HepG2 (cell line): ENCODE data around the gene CENPO.

Experiments used
- ETV5 ChIP-seq: IDR thresholded peaks from 2 replicates; pipeline ENCODE4 v1.6.1; 2018; ENCODE audit warnings: missing biosample characterization, missing genetic modification reagents, inconsistent platforms, borderline replicate concordance
- KDM5A ChIP-seq: fragments of 200-600 bp; sonication (generic); IDR thresholded peaks from 2 replicates; pipeline ENCODE4 v1.7.0; 2018; ENCODE audit warnings: antibody characterized with exemption, mild to moderate bottlenecking, low read length, borderline replicate concordance
- NFIC ChIP-seq: IDR thresholded peaks from 2 replicates; pipeline ENCODE4 v1.6.1; 2012; ENCODE audit warnings: mild to moderate bottlenecking, low read length, inconsistent platforms
- USF2 ChIP-seq, 2 experiments: sonication (generic) in 1 of 2; formaldehyde crosslinking in 1 of 2; IDR thresholded peaks; 2 replicates each; pipeline versions ENCODE4 v1.5.1 to v1.6.1; 2011 to 2020; ENCODE audit warnings: borderline replicate concordance in 1 of 2, low read depth in 1 of 2, low read length in 1 of 2, mild to moderate bottlenecking in 1 of 2, missing genetic modification reagents in 1 of 2, moderate library complexity in 1 of 2
- TF ChIP-seq, protein P1 (sequence below): conservative IDR thresholded peaks from 2 replicates; pipeline ENCODE4 v1.6.1; 2018; ENCODE audit warnings: missing genetic modification reagents

- TF ChIP-seq KDM5A (no peak), NFIC (no peak), ETV5 (CRISPR knock-in tag) (no peak), USF2 (IDR thresholded peaks at IDR 0.05; ENCODE audit: low read depth, low read length) (no peak), USF2 (CRISPR knock-in tag; IDR thresholded peaks at IDR 0.05; ENCODE audit: borderline replicate concordance) (no peak)
- TF ChIP-seq, protein P1, sequence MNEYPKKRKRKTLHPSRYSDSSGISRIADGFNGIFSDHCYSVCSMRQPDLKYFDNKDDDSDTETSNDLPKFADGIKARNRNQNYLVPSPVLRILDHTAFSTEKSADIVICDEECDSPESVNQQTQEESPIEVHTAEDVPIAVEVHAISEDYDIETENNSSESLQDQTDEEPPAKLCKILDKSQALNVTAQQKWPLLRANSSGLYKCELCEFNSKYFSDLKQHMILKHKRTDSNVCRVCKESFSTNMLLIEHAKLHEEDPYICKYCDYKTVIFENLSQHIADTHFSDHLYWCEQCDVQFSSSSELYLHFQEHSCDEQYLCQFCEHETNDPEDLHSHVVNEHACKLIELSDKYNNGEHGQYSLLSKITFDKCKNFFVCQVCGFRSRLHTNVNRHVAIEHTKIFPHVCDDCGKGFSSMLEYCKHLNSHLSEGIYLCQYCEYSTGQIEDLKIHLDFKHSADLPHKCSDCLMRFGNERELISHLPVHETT (CRISPR knock-in tag), result no peak
These were observed 61.9 kb downstream of the CENPO start for GRCh38 chr2:24855022-24855622.
